Activated naive CD8-positive, alpha-beta T cell treated with anti-CD3 and anti-CD28 coated beads for 36 hours (primary cell): ENCODE measurements around the gene IL2. TPM values are rescaled to one million over a fixed set of nuclear protein-coding genes. Genes with fewer than 3 reads are reported as not detected.

Source experiments
- DNase-seq: peaks from one replicate; pipeline ENCODE4 v3.0.0; 2021
- H3K27ac Mint-ChIP-seq: one replicate; pipeline ENCODE4 v1.8.0; 2022; ENCODE audit warnings: mild to moderate bottlenecking, moderate library complexity, mixed read lengths
- H3K27me3 Mint-ChIP-seq: one replicate; pipeline ENCODE4 v1.8.0; 2022; ENCODE audit warnings: mild to moderate bottlenecking, mixed read lengths
- H3K36me3 Mint-ChIP-seq: one replicate; pipeline ENCODE4 v1.8.0; 2021; ENCODE audit warnings: mild to moderate bottlenecking, mixed read lengths
- H3K4me1 Mint-ChIP-seq: one replicate; pipeline ENCODE4 v1.8.0; 2021; ENCODE audit warnings: mixed read lengths
- H3K4me3 Mint-ChIP-seq: one replicate; pipeline ENCODE4 v1.8.0; 2022; ENCODE audit warnings: mild to moderate bottlenecking, moderate library complexity, mixed read lengths
- H3K9me3 Mint-ChIP-seq: one replicate; pipeline ENCODE4 v1.8.0; 2022; ENCODE audit warnings: mixed read lengths
- total RNA-seq, 2 experiments: library from RNA; stranded (reverse); gene quantifications; one replicate each; pipeline ENCODE4 v1.2.3, GENCODE V29; 2021

Gene IL2
- 10 to 100 TPM; 37.7 to 40.7 TPM for total RNA-seq

GRCh38 chr4:122456231-122457116, at the start of gene IL2:
TSS of gene IL2 (minus strand) at chr4:122456725. CDS start at chr4:122456440, 285 bp downstream.
- no peak for DNase-seq
- Mint-ChIP-seq H3K36me3 (peaks cover 18% of the 10 kb centered on the region), H3K4me1 (peaks cover 49% of the 10 kb centered on the region), H3K4me3 (peak within 1 kb of the TSS; percentile 67), H3K27me3 (peaks cover 3% of the 10 kb centered on the region), H3K9me3 (no peaks in the 10 kb centered on the region), H3K27ac (peak within 1 kb of the TSS; percentile 78)

- no peak overlapping the region for H3K4me3 Mint-ChIP-seq
- no peaks in the 10 kb centered on the region for H3K36me3 Mint-ChIP-seq
- no peak overlapping the region for H3K27ac Mint-ChIP-seq
Observed at GRCh38 chr4:122503214-122503613, 46.7 kb upstream of the IL2 start.

GRCh38 chr4:122500852-122501501, 44.5 kb upstream of the IL2 start:
- no peaks in the 10 kb centered on the region for H3K36me3 Mint-ChIP-seq
- peaks cover 2% of the 10 kb centered on the region for H3K9me3 Mint-ChIP-seq
- DNase-seq, result no peak
- H3K27me3 Mint-ChIP-seq, result peaks cover 19% of the 10 kb centered on the region
- no peak overlapping the region for H3K27ac Mint-ChIP-seq
- no peak overlapping the region for H3K4me3 Mint-ChIP-seq
- H3K4me1 Mint-ChIP-seq, result peaks cover 6% of the 10 kb centered on the region

More at GRCh38 chr4:122503214-122503613, 46.7 kb upstream of the IL2 start:
- H3K9me3 Mint-ChIP-seq, result peaks cover under 1% of the 10 kb centered on the region
- peaks cover 26% of the 10 kb centered on the region for H3K27me3 Mint-ChIP-seq
- H3K4me1 Mint-ChIP-seq, result peaks cover 18% of the 10 kb centered on the region
- no peak for DNase-seq

- no peak for DNase-seq
- Mint-ChIP-seq H3K4me3 (no peak overlapping the region), H3K4me1 (no peaks in the 10 kb centered on the region), H3K27me3 (peaks cover 24% of the 10 kb centered on the region), H3K36me3 (peaks cover 4% of the 10 kb centered on the region), H3K27ac (no peak overlapping the region), H3K9me3 (peaks cover 35% of the 10 kb centered on the region)
Observed at GRCh38 chr4:122489061-122489460, 32.5 kb upstream of the IL2 start.

- no peak overlapping the region for H3K4me3 Mint-ChIP-seq
Observed at GRCh38 chr4:122483481-122483880, 27.0 kb upstream of the IL2 start.

GRCh38 chr4:122481766-122482405, 25.4 kb upstream of the IL2 start:
- H3K4me3 Mint-ChIP-seq, result no peak overlapping the region

More at GRCh38 chr4:122483481-122483880, 27.0 kb upstream of the IL2 start:
- Mint-ChIP-seq H3K9me3 (peaks cover 15% of the 10 kb centered on the region), H3K36me3 (peaks cover 4% of the 10 kb centered on the region), H3K4me1 (peaks cover 5% of the 10 kb centered on the region), H3K27me3 (peaks cover 29% of the 10 kb centered on the region), H3K27ac (no peak overlapping the region)
- DNase-seq, result no peak

GRCh38 chr4:122480655-122481487, 24.3 kb upstream of the IL2 start:
- Mint-ChIP-seq H3K36me3 (peaks cover 2% of the 10 kb centered on the region), H3K27me3 (peaks cover 16% of the 10 kb centered on the region), H3K4me3 (no peak overlapping the region), H3K9me3 (no peaks in the 10 kb centered on the region), H3K27ac (no peak overlapping the region), H3K4me1 (peaks cover 15% of the 10 kb centered on the region)
- DNase-seq, result no peak

More at GRCh38 chr4:122481766-122482405, 25.4 kb upstream of the IL2 start:
- no peak for DNase-seq
- H3K27ac Mint-ChIP-seq, result no peak overlapping the region
- peaks cover 3% of the 10 kb centered on the region for H3K36me3 Mint-ChIP-seq
- H3K27me3 Mint-ChIP-seq, result peaks cover 19% of the 10 kb centered on the region
- peaks cover 2% of the 10 kb centered on the region for H3K9me3 Mint-ChIP-seq
- H3K4me1 Mint-ChIP-seq, result peaks cover 7% of the 10 kb centered on the region

GRCh38 chr4:122479935-122480416, 23.5 kb upstream of the IL2 start:
- Mint-ChIP-seq H3K4me3 (no peak overlapping the region), H3K9me3 (peaks cover 3% of the 10 kb centered on the region), H3K27ac (no peak overlapping the region), H3K36me3 (peaks cover 2% of the 10 kb centered on the region), H3K27me3 (peaks cover 12% of the 10 kb centered on the region), H3K4me1 (peaks cover 15% of the 10 kb centered on the region)
- no peak for DNase-seq

GRCh38 chr4:122476745-122477144, 20.2 kb upstream of the IL2 start:
- H3K27me3 Mint-ChIP-seq, result peaks cover 12% of the 10 kb centered on the region
- peaks cover 15% of the 10 kb centered on the region for H3K4me1 Mint-ChIP-seq
- H3K9me3 Mint-ChIP-seq, result peaks cover 6% of the 10 kb centered on the region
- H3K27ac Mint-ChIP-seq, result no peak overlapping the region
- H3K4me3 Mint-ChIP-seq, result no peak overlapping the region
- no peak for DNase-seq
- H3K36me3 Mint-ChIP-seq, result peaks cover 2% of the 10 kb centered on the region

GRCh38 chr4:122476126-122476525, 19.6 kb upstream of the IL2 start:
- Mint-ChIP-seq H3K27ac (no peak overlapping the region), H3K27me3 (peaks cover 12% of the 10 kb centered on the region)

GRCh38 chr4:122475233-122475632, 18.7 kb upstream of the IL2 start:
- no peak for DNase-seq
- Mint-ChIP-seq H3K4me3 (no peak overlapping the region), H3K4me1 (peaks cover 13% of the 10 kb centered on the region), H3K27me3 (peaks cover 7% of the 10 kb centered on the region), H3K9me3 (peaks cover 9% of the 10 kb centered on the region), H3K27ac (no peak overlapping the region), H3K36me3 (peaks cover 2% of the 10 kb centered on the region)

More at GRCh38 chr4:122476126-122476525, 19.6 kb upstream of the IL2 start:
- H3K4me1 Mint-ChIP-seq, result peaks cover 15% of the 10 kb centered on the region
- no peak overlapping the region for H3K4me3 Mint-ChIP-seq
- peaks cover 2% of the 10 kb centered on the region for H3K36me3 Mint-ChIP-seq
- DNase-seq, result no peak
- H3K9me3 Mint-ChIP-seq, result peaks cover 6% of the 10 kb centered on the region

GRCh38 chr4:122469457-122469856, 12.9 kb upstream of the IL2 start:
- peaks cover 5% of the 10 kb centered on the region for H3K36me3 Mint-ChIP-seq
- DNase-seq, result no peak
- H3K27me3 Mint-ChIP-seq, result no peaks in the 10 kb centered on the region
- no peak overlapping the region for H3K27ac Mint-ChIP-seq
- no peak overlapping the region for H3K4me3 Mint-ChIP-seq
- H3K9me3 Mint-ChIP-seq, result peaks cover 6% of the 10 kb centered on the region
- H3K4me1 Mint-ChIP-seq, result peaks cover 5% of the 10 kb centered on the region

GRCh38 chr4:122458625-122459024, 2.1 kb upstream of the IL2 start:
- Mint-ChIP-seq H3K9me3 (peaks cover 7% of the 10 kb centered on the region), H3K36me3 (peaks cover 12% of the 10 kb centered on the region), H3K4me1 (peaks cover 41% of the 10 kb centered on the region), H3K27me3 (peaks cover 4% of the 10 kb centered on the region), H3K4me3 (peak overlapping the region; percentile 66), H3K27ac (peak overlapping the region; percentile 86)
- peak; percentile 31 for DNase-seq

GRCh38 chr4:122453384-122453995, 3.0 kb downstream of the IL2 start:
- peaks cover 39% of the 10 kb centered on the region for H3K4me1 Mint-ChIP-seq
- peaks cover 30% of the 10 kb centered on the region for H3K36me3 Mint-ChIP-seq
- peak overlapping the region; percentile 40 for H3K27ac Mint-ChIP-seq
- no peak for DNase-seq
- peak overlapping the region; percentile 73 for H3K4me3 Mint-ChIP-seq
- peaks cover 14% of the 10 kb centered on the region for H3K27me3 Mint-ChIP-seq
- no peaks in the 10 kb centered on the region for H3K9me3 Mint-ChIP-seq
